ENCODE measurements around the gene C1orf116.

Gene C1orf116

GRCh38 chr1:207032528-207033017, at the start of gene C1orf116:
Gene C1orf116, minus strand, starts transcription at chr1:207032756. Its CDS starts 5,158 bp downstream, at chr1:207027598.
- DNase-seq (ENCODE audit: low read depth in 3 of 3), result no peak

GRCh38 chr1:207081806-207082205, 49.2 kb upstream of the C1orf116 start:
- no peak for DNase-seq (ENCODE audit: low read depth in 3 of 3)

DNA sequence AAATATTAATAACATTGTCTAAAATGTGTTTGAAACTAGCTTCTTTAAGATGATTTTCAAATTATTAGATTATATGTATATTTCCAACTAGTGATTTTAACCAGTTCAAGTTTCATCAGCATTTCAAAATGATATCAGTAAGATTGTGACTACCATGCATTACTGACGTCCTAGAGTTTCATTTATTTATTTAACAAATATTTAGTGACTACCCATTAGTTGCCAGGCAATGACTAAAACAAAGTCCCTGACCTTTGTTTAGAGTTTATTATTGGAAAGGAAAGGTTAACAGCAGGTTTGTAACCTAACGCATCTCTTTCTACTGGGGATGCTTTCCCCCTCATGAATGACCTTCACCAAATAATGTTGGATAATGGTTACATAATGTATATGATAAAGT, 48.5 kb upstream of the C1orf116 start:
- DNase-seq (ENCODE audit: low read depth in 3 of 3), result no peak

DNA sequence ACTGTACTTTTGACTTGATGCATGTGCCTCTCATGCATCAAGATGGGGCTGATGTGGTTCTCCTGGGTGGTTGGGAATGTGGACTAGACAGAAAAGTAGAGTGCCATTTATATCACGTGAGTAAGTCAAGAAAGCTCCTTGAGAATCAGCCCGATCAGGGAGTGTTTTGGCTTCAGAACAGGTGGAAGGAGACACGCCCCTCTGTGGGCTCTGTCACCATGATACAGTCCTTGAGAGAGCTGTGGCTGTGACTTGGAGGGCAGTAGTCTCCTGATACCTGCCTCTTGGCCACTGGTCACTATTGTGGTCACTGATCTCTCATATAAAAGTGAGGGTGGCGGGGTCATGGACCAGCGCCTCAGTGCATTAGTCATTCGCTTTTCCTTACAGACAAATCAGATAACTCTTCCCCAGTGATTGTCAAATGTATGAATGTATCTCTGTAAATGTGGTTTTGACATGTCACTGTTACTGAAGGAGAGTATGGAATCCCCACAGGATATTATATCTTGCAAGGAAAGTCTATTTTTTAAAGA, 47.2 kb upstream of the C1orf116 start:
- no peak for DNase-seq (ENCODE audit: low read depth in 3 of 3)

GRCh38 chr1:207078578-207079132, 46.1 kb upstream of the C1orf116 start:
- DNase-seq (ENCODE audit: low read depth in 3 of 3), result no peak

DNA sequence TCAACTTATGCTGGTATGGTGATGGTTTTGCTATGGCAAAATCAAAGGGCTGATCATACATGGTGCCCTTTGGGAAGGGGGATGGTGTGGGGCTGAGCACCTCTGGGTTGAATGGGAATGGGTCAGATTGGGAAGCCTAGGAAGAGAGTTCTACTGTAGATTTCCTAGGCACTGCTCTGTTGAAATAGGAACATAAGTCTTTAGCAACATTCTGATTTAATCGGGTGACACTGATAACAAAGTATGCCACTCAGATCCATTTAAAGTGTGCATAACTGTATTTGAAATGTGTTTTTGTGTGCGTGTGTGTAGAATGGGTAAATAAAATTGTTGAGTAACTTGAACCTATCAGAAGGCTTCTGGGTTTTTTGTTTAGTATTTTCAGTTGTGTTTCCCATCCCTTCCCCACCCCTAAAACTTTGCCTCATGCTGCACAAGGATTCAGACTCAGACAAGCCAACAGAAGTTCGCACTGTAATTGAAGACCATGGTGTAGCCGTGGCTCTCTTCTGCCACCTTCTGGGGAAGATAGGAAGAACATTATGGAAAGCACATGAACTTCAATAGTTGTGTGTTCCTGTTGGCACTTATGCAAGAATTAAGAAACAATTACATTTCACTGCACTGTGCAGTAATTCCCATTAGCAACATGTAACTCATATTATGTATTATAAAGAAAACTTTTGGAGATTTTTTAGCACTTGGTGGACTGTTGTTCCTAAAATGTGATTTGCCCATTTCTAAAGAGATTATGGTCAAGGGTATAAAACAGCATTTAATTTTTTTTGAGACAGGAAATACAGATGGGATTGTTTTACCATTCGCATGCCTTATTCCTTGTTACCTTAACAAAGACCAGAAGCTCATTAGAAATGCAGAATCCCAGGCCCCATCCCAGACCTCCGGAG, 45.2 kb upstream of the C1orf116 start:
- peak; percentile 25 to 60 (median 35) for DNase-seq (ENCODE audit: low read depth in 3 of 3)

- DNase-seq (ENCODE audit: low read depth in 3 of 3), result no peak
Observed at GRCh38 chr1:207077012-207077411, 44.5 kb upstream of the C1orf116 start.

- DNase-seq (ENCODE audit: low read depth in 3 of 3), result no peak
Observed at GRCh38 chr1:207076181-207076955, 43.8 kb upstream of the C1orf116 start.

- no peak for DNase-seq (ENCODE audit: low read depth in 3 of 3)
Observed at GRCh38 chr1:207073906-207074820, 41.6 kb upstream of the C1orf116 start.

DNA sequence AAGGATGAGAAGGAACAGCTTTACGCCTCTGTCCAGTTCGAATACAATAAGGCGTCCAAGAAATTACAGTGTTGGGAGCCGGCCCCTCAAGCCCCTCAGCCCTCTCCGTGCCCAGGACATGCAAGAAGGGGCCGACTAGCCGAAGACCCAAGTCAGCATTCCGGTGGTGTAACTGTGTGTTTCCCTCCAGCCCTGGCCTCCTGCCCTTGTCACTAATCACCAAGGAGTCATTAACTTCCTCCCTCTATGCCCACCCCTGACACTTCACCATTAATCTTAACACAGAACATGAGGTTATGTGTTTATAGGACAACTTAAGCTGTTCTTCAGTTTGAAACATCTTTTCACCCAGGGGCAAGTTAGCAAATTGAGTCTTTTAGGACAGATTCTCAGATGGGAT, 39.7 kb upstream of the C1orf116 start:
- no peak for DNase-seq (ENCODE audit: low read depth in 3 of 3)

GRCh38 chr1:207071426-207071825, 38.9 kb upstream of the C1orf116 start:
- no peak for DNase-seq (ENCODE audit: low read depth in 3 of 3)

DNA sequence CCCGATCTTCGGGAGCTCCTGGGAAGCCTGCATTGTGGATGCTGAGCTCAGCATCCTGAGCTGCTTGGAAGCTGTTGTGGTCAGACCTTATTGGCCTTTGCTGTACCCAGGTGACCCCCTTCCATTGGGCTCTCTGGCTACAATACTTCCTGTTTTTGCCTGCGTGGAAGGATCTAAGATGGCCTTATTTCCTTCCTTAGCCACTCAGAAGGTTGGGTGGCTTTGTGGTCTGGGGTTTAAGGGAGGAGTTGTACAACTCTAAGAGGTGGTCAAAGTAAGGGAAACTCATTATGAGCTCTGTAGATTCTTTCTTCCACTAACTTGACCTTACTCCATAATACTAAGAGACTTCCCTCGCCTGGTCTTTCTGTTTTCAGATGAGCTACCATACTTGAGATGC, 38.3 kb upstream of the C1orf116 start:
- DNase-seq (ENCODE audit: low read depth in 3 of 3), result no peak

- DNase-seq (ENCODE audit: low read depth in 3 of 3), result no peak
Observed at GRCh38 chr1:207069858-207070506, 37.4 kb upstream of the C1orf116 start.

DNA sequence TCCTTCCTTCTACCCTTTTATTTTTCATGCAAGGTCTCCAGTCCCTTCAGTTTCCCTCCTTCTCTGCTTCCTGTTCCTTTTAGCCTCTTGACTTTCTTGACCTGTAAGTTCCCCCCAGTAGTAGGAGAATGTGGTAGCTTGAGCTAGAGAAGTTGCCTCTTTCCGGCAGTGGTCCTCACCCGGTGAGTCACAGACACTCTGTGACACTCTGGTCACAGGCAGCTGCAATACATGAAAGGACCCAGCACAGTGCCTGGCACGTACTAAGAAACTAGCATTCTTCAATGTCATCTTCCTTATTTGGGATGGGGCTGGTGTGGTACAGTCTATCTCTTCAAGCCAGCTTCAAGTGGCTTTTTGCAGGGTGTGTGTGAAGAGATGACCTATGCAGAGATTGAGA, 36.5 kb upstream of the C1orf116 start:
- DNase-seq (ENCODE audit: low read depth in 3 of 3), result no peak

DNA sequence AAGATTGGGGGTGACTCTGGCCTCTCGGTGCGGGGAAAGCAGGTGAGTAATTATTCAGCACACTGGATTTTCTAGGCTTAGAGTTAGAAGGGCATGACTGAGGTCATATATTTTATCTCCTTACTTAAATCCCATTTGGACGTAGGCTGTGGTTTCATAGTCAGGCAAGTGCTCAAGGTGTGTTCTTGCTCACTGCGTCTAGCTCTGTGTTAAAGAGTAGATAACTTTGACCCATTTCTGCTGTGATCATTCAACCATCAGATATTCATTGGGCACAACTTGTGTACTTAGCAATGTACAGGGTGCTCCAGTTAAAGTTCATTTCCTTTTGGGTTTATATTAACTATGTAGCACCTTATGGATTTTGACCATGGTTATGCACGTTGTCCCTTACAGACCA, 35.1 kb upstream of the C1orf116 start:
- DNase-seq (ENCODE audit: low read depth in 3 of 3), result no peak

DNA sequence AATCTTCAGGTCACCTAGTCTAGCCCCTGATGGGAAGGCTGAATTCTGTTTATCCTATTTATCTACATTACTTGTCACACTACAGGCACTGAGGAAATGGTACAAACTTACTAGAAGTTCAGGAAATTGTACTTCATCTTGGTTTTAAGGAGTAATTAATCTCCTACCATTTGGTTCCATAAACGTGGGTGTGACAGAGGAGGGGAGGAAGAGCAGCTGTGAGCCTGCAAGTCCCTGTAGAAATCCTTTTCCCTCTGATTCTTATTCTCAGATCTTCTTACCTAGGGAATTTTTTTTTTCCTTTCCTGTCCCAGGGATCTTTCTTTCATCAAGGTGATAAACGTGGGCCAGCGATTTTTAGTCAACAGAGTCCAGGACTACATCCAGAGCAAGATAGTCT, 34.6 kb upstream of the C1orf116 start:
- DNase-seq (ENCODE audit: low read depth in 3 of 3), result no peak

DNA sequence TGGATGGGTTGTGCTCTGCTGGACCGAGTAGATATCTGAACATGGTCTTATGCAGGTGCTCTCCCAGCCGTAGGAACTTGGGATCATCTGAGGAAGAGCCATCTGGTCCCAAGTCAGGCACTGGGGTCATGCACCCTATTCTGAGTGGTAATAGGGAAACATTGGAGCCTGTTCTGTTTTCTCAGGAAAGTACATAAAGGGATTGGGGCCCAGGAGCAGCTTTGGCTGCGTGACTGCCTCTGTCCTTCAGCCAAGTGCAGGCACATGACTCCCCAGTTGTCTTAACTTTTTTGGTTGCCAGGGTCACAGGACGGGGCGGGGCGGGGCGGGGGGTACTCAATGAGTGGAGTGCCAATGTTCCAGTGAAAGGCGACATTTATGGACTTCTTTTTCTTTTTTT, 32.0 kb upstream of the C1orf116 start:
- DNase-seq (ENCODE audit: low read depth in 3 of 3), result no peak

- DNase-seq (ENCODE audit: low read depth in 3 of 3), result no peak
Observed at GRCh38 chr1:207063014-207063413, 30.5 kb upstream of the C1orf116 start.

DNA sequence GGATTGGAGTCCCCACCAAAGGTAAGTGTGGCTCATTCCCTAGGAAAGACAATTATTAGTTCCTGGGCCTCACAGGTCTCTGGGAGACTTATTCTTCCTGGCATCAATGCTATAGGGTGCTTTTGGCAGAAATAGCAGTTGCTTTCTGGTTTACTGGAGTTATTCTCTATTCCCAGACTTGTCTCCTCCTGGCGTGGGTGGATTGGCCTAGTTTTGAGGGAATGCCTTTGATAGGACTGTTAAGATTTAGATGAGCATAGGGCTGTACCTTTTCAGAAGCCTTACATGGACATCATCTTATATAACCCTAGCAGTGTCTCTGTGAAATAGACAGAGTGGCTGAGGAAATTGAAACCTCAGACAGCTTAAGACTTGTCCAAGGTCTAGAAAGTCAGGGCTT, 29.5 kb upstream of the C1orf116 start:
- no peak for DNase-seq (ENCODE audit: low read depth in 3 of 3)

DNA sequence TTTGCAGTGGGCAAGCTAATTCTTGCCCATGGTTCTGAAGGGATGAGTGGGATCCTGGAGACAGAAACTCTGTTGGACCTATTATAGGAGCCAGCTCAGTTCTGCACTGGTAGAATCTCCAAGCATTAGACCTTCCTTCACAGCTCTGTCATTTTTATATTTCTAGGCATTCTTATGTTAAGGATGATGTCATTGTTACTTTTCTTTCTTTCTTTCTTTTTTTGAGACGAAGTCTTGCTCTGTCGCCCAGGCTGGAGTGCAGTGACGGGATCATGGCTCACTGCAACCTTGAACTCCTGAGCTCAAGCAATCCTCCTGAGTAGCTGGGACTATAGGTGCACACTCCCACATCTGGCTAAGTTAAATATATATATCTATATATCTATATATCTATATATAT, 28.0 kb upstream of the C1orf116 start:
- no peak for DNase-seq (ENCODE audit: low read depth in 3 of 3)

DNA sequence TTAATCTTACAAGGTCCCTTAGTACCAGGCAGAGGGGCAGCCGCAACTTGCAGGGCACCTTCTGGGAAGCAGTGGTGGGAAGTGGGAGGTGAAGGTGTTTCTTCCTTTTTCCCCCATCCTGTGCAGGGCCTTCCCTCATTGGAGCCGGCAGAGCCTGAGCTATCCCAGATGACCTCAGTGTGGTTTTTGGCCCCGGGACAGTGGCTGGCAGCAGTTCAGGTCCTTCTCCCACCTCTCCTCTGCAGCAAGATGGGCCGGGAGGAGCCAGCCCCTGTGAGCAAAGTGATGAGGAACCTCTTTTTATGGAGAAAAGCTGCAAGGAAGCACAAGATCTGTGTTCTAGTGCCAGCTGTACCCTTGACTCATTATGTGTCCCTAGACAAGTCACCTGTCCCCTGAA, 27.3 kb upstream of the C1orf116 start:
- DNase-seq (ENCODE audit: low read depth in 3 of 3), result no peak
